K562 (cell line): ENCODE results near the gene GET3. TPM values are rescaled to one million over a fixed set of nuclear protein-coding genes. Genes with fewer than 3 reads are reported as not detected.
A peak's percentile ranks its signal among the peaks of the same experiment; 100 is the strongest.

Experiments used
- BCOR ChIP-seq: fragments of 450-650 bp; IDR thresholded peaks from 2 replicates; pipeline ENCODE4 v1.6.1; 2016
- CTBP1 ChIP-seq: fragments of 450-650 bp; IDR thresholded peaks from 2 replicates; pipeline ENCODE4 v1.6.1; 2016; ENCODE audit warnings: borderline replicate concordance
- KAT7 ChIP-seq: sonication (generic); formaldehyde crosslinking; IDR thresholded peaks from 2 replicates; pipeline ENCODE4 v1.8.0; 2022; ENCODE audit warnings: missing genetic modification reagents, mild to moderate bottlenecking, borderline replicate concordance
- KLF16 ChIP-seq: IDR thresholded peaks from 2 replicates; pipeline ENCODE4 v1.6.1; 2016; ENCODE audit warnings: antibody characterized with exemption
- LCOR ChIP-seq: sonication (generic); formaldehyde crosslinking; IDR thresholded peaks from 2 replicates; pipeline ENCODE4 v1.8.0; 2022; ENCODE audit warnings: mild to moderate bottlenecking, missing genetic modification reagents
- MECOM ChIP-seq: fragments of 250-450 bp; sonication (Bioruptor Pico); IDR thresholded peaks from 2 replicates; pipeline ENCODE4 v1.8.0; 2022; ENCODE audit warnings: inconsistent platforms
- RUNX1 ChIP-seq: sonication (generic); IDR thresholded peaks from 2 replicates; pipeline ENCODE4 v1.6.1; 2016; ENCODE audit warnings: antibody characterized with exemption, low read depth
- SAP30 ChIP-seq: fragments of 200-600 bp; sonication (generic); IDR thresholded peaks from 2 replicates; pipeline ENCODE4 v1.6.1; 2012; ENCODE audit warnings: borderline replicate concordance, low read depth, mild to moderate bottlenecking, moderate library complexity, low read length, control low read depth, inconsistent platforms; ENCODE audit not compliant: insufficient read depth, poor library complexity, severe bottlenecking
- SRSF9 ChIP-seq: fragments of 200-400 bp; formaldehyde crosslinking; IDR thresholded peaks from 2 replicates; pipeline ENCODE4 v1.6.1; 2017; ENCODE audit warnings: low read depth, low read length, borderline replicate concordance
- THRAP3 ChIP-seq: fragments of 450-650 bp; IDR thresholded peaks from 2 replicates; pipeline ENCODE4 v1.6.1; 2016; ENCODE audit warnings: mild to moderate bottlenecking, inconsistent platforms, borderline replicate concordance
- ZNF12 ChIP-seq: sonication (generic); formaldehyde crosslinking; IDR thresholded peaks from 2 replicates; pipeline ENCODE4 v1.4.0; 2020; ENCODE audit warnings: mild to moderate bottlenecking, missing genetic modification reagents
- ZNF197 ChIP-seq: fragments of 200-800 bp; sonication (Bioruptor generic); IDR thresholded peaks from 2 replicates; pipeline ENCODE4 v1.6.1; 2016; ENCODE audit warnings: low read depth, missing genetic modification characterization, missing compliant biosample characterization
- ZNF436 ChIP-seq: fragments of 250-450, 450-650 bp; sonication (Bioruptor Pico); formaldehyde crosslinking; IDR thresholded peaks from 2 replicates; pipeline ENCODE4 v1.7.0; 2020; ENCODE audit warnings: mild to moderate bottlenecking
- ZNF766 ChIP-seq: fragments of 200-800 bp; sonication (Bioruptor generic); conservative IDR thresholded peaks from 2 replicates; pipeline ENCODE4 v1.6.1; 2016; ENCODE audit warnings: missing genetic modification characterization, missing compliant biosample characterization
- ZSCAN32 ChIP-seq: fragments of 450-650 bp; formaldehyde crosslinking; IDR thresholded peaks from 2 replicates; pipeline ENCODE4 v1.4.0; 2020; ENCODE audit warnings: mild to moderate bottlenecking, moderate library complexity
- polyA plus RNA-seq, 8 experiments: library from polyadenylated mRNA; depleted of rRNA in 4 of 8; stranded (reverse) in 5 of 8; unstranded in 3 of 8; fragments of >200 nt; fragmentation: Nextera tagmentation in 2 of 8; fragmentation: Illumina TruSeq in 1 of 8; extraction: Ambion mirVana in 2 of 8; extraction: Trizol in 1 of 8; gene quantifications; 2 replicates each; pipeline versions ENCODE4 v1.2.1 to v1.2.3, GENCODE V29; 2011 to 2014; ENCODE audit warnings: inconsistent platforms in 1 of 8, missing spikeins in 1 of 8
- total RNA-seq, 7 experiments: library from RNA; depleted of rRNA in 6 of 7; stranded (reverse); fragments of >200 nt in 6 of 7; fragmentation: Illumina TruSeq in 2 of 7; extraction: Trizol in 2 of 7; gene quantifications; 2 replicates each; pipeline versions ENCODE4 v1.2.1 to v1.2.3, GENCODE V29; 2011 to 2021; ENCODE audit warnings: low replicate concordance in 1 of 7
- TF ChIP-seq, protein P1 (sequence below): fragments of 450-650 bp; IDR thresholded peaks from 2 replicates; pipeline ENCODE4 v1.7.1; 2018; ENCODE audit warnings: mild to moderate bottlenecking, low read depth; ENCODE audit not compliant: partially characterized antibody
- TF ChIP-seq, protein P2 (sequence below): fragments of 450-650 bp; IDR thresholded peaks from 2 replicates; pipeline ENCODE4 v1.6.1; 2017; ENCODE audit warnings: antibody characterized with exemption, mild to moderate bottlenecking
- TF ChIP-seq, protein P3 (sequence below): fragments of 200-800 bp; sonication (Bioruptor generic); IDR thresholded peaks from 2 replicates; pipeline ENCODE4 v1.6.1; 2017; ENCODE audit warnings: missing genetic modification characterization, missing compliant biosample characterization
- TF ChIP-seq, protein P4 (sequence below), 2 experiments: fragments of 450-650 bp in 1 of 2; sonication (generic) in 1 of 2; formaldehyde crosslinking; conservative IDR thresholded peaks; 2 replicates each; pipeline versions ENCODE4 v1.4.0 to v1.8.1; 2020 to 2022; ENCODE audit warnings: mild to moderate bottlenecking in 1 of 2, missing genetic modification reagents in 1 of 2

GET3 gene
- total and polyA plus RNA-seq, 9 of the 15 experiments (the other 6 are each of a cell fraction or from before 2014, with no cell fraction given), result 8.3 to 83.5 (median 51.8) TPM

DNA sequence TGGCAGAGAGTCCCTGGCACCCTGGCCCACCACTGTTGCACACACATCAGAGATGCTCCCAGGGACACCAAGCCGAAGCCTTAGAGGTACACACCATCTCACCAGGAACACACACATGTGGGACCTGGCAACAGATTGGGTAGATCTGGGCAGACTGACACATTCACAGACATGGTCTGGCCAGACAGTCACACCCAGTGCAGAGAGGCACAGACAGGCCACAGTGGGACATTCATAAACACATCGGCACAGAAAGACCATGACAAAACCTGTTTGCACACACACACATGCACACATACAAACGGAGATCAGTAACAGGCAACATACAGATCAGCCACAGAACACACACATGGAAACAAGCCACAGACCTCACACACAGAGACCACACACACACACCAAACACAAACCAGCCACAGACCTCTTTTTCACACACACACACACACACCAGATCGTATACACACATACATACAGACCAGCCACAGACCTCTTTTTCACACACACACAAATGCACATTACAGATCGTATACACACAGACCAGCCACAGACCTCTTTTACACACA is 47.7 kb downstream of the GET3 start (continued):
- TF ChIP-seq, protein P1, sequence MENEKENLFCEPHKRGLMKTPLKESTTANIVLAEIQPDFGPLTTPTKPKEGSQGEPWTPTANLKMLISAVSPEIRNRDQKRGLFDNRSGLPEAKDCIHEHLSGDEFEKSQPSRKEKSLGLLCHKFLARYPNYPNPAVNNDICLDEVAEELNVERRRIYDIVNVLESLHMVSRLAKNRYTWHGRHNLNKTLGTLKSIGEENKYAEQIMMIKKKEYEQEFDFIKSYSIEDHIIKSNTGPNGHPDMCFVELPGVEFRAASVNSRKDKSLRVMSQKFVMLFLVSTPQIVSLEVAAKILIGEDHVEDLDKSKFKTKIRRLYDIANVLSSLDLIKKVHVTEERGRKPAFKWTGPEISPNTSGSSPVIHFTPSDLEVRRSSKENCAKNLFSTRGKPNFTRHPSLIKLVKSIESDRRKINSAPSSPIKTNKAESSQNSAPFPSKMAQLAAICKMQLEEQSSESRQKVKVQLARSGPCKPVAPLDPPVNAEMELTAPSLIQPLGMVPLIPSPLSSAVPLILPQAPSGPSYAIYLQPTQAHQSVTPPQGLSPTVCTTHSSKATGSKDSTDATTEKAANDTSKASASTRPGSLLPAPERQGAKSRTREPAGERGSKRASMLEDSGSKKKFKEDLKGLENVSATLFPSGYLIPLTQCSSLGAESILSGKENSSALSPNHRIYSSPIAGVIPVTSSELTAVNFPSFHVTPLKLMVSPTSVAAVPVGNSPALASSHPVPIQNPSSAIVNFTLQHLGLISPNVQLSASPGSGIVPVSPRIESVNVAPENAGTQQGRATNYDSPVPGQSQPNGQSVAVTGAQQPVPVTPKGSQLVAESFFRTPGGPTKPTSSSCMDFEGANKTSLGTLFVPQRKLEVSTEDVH, result no peak
- TF ChIP-seq KLF16 (no peak), SRSF9 (no peak), ZNF436 (CRISPR knock-in tag) (no peak), LCOR (CRISPR knock-in tag) (no peak), THRAP3 (peak; percentile 76; the same call in 1 of the 2 replicates), MECOM (CRISPR knock-in tag) (no peak), KAT7 (CRISPR knock-in tag) (no peak), SAP30 (no peak), BCOR (peak; percentile 34; the same call in 1 of the 2 replicates), CTBP1 (no peak; the same call in none of the 2 replicates), ZNF197 (CRISPR knock-in tag) (no peak), RUNX1 (peak; percentile 44; the same call in 1 of the 2 replicates), ZNF766 (0 out of 2 replicates have a peak, but pooled peaks have one; percentile 36), ZNF12 (CRISPR knock-in tag) (no peak), ZSCAN32 (CRISPR knock-in tag) (no peak)
- TF ChIP-seq, protein P2, sequence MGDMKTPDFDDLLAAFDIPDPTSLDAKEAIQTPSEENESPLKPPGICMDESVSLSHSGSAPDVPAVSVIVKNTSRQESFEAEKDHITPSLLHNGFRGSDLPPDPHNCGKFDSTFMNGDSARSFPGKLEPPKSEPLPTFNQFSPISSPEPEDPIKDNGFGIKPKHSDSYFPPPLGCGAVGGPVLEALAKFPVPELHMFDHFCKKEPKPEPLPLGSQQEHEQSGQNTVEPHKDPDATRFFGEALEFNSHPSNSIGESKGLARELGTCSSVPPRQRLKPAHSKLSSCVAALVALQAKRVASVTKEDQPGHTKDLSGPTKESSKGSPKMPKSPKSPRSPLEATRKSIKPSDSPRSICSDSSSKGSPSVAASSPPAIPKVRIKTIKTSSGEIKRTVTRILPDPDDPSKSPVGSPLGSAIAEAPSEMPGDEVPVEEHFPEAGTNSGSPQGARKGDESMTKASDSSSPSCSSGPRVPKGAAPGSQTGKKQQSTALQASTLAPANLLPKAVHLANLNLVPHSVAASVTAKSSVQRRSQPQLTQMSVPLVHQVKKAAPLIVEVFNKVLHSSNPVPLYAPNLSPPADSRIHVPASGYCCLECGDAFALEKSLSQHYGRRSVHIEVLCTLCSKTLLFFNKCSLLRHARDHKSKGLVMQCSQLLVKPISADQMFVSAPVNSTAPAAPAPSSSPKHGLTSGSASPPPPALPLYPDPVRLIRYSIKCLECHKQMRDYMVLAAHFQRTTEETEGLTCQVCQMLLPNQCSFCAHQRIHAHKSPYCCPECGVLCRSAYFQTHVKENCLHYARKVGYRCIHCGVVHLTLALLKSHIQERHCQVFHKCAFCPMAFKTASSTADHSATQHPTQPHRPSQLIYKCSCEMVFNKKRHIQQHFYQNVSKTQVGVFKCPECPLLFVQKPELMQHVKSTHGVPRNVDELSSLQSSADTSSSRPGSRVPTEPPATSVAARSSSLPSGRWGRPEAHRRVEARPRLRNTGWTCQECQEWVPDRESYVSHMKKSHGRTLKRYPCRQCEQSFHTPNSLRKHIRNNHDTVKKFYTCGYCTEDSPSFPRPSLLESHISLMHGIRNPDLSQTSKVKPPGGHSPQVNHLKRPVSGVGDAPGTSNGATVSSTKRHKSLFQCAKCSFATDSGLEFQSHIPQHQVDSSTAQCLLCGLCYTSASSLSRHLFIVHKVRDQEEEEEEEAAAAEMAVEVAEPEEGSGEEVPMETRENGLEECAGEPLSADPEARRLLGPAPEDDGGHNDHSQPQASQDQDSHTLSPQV, result peak; percentile 30; the same call in 1 of the 2 replicates
- TF ChIP-seq, protein P3, sequence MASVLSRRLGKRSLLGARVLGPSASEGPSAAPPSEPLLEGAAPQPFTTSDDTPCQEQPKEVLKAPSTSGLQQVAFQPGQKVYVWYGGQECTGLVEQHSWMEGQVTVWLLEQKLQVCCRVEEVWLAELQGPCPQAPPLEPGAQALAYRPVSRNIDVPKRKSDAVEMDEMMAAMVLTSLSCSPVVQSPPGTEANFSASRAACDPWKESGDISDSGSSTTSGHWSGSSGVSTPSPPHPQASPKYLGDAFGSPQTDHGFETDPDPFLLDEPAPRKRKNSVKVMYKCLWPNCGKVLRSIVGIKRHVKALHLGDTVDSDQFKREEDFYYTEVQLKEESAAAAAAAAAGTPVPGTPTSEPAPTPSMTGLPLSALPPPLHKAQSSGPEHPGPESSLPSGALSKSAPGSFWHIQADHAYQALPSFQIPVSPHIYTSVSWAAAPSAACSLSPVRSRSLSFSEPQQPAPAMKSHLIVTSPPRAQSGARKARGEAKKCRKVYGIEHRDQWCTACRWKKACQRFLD (CRISPR knock-in tag), result 0 out of 2 replicates have a peak, but pooled peaks have one; percentile 8
- TF ChIP-seq, protein P4, sequence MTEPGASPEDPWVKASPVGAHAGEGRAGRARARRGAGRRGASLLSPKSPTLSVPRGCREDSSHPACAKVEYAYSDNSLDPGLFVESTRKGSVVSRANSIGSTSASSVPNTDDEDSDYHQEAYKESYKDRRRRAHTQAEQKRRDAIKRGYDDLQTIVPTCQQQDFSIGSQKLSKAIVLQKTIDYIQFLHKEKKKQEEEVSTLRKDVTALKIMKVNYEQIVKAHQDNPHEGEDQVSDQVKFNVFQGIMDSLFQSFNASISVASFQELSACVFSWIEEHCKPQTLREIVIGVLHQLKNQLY (CRISPR knock-in tag; conservative IDR thresholded peaks at IDR 0.05), result no peak
